Liver (tissue), 9 donors: Measurements from ENCODE around the gene MFAP3. TPM values are rescaled to one million over a fixed set of nuclear protein-coding genes. Genes with fewer than 3 reads are reported as not detected.

ENCODE experiments used
- DNase-seq: peaks from one replicate; pipeline ENCODE4 v3.0.0-alpha.2; 2017; ENCODE audit warnings: low spot score
- H3K27ac ChIP-seq, 2 donors: one replicate each; pipeline ENCODE4 v1.7.0; 2013; ENCODE audit warnings: inconsistent platforms in 2 of 2, low read length in 2 of 2, control low read depth in 1 of 2, low read depth in 1 of 2, mild to moderate bottlenecking in 1 of 2
- H3K27me3 ChIP-seq, 4 donors: one replicate each; pipeline versions ENCODE4 v1.6.1 to v1.7.0; 2013; ENCODE audit warnings: low read length in 3 of 4, inconsistent platforms in 1 of 4, mild to moderate bottlenecking in 1 of 4, moderate library complexity in 1 of 4; ENCODE audit not compliant: control insufficient read depth in 4 of 4, insufficient read depth in 4 of 4
- H3K36me3 ChIP-seq, 4 donors: one replicate each; pipeline versions ENCODE4 v1.6.1 to v1.7.0; 2013; ENCODE audit warnings: low read length in 3 of 4, mild to moderate bottlenecking in 3 of 4, low read depth in 1 of 4, moderate library complexity in 1 of 4; ENCODE audit not compliant: control insufficient read depth in 4 of 4, insufficient read depth in 3 of 4
- H3K4me1 ChIP-seq, 4 donors: one replicate each; pipeline versions ENCODE4 v1.6.1 to v1.7.0; 2013; ENCODE audit warnings: low read length in 3 of 4, mild to moderate bottlenecking in 3 of 4, moderate library complexity in 1 of 4; ENCODE audit not compliant: control insufficient read depth in 4 of 4, insufficient read depth in 4 of 4
- H3K4me3 ChIP-seq, 3 donors: one replicate each; pipeline versions ENCODE4 v1.6.1 to v1.7.0; 2013; ENCODE audit warnings: low read length in 3 of 3, control low read depth in 1 of 3, low read depth in 1 of 3, mild to moderate bottlenecking in 1 of 3
- H3K9ac ChIP-seq, 2 donors: one replicate each; pipeline ENCODE4 v1.7.0; 2013; ENCODE audit warnings: low read length in 2 of 2, mild to moderate bottlenecking in 2 of 2, moderate library complexity in 2 of 2, control low read depth in 1 of 2, low read depth in 1 of 2
- H3K9me3 ChIP-seq, 4 donors: one replicate each; pipeline versions ENCODE4 v1.6.1 to v1.7.0; 2013; ENCODE audit warnings: low read length in 3 of 4; ENCODE audit not compliant: control insufficient read depth in 4 of 4
- EGR1 ChIP-seq, 2 donors: IDR thresholded peaks; 2 replicates each; pipeline ENCODE4 v1.6.1; 2016 to 2018; ENCODE audit warnings: antibody characterized with exemption in 2 of 2, low read depth in 2 of 2
- FOXA1 ChIP-seq: IDR thresholded peaks from 2 replicates; pipeline ENCODE4 v1.6.1; 2016; ENCODE audit warnings: antibody characterized with exemption
- FOXA2 ChIP-seq: IDR thresholded peaks from 2 replicates; pipeline ENCODE4 v1.6.1; 2016; ENCODE audit warnings: antibody characterized with exemption
- GABPA ChIP-seq, 2 donors: IDR thresholded peaks in 1 of 2; conservative IDR thresholded peaks in 1 of 2; 2 replicates each; pipeline ENCODE4 v1.6.1; 2016; ENCODE audit warnings: antibody characterized with exemption in 2 of 2, mild to moderate bottlenecking in 1 of 2, moderate library complexity in 1 of 2
- HNF4A ChIP-seq, 2 donors: conservative IDR thresholded peaks; 2 replicates each; pipeline ENCODE4 v1.6.1; 2016; ENCODE audit warnings: antibody characterized with exemption in 2 of 2, mild to moderate bottlenecking in 2 of 2
- HNF4G ChIP-seq: IDR thresholded peaks from 2 replicates; pipeline ENCODE4 v1.6.1; 2016; ENCODE audit warnings: antibody characterized with exemption
- JUND ChIP-seq, 2 donors: IDR thresholded peaks; 2 replicates each; pipeline ENCODE4 v1.6.1; 2016; ENCODE audit warnings: antibody characterized with exemption in 2 of 2
- NR2F2 ChIP-seq: IDR thresholded peaks from 2 replicates; pipeline ENCODE4 v1.6.1; 2016; ENCODE audit warnings: antibody characterized with exemption
- RAD21 ChIP-seq, 2 donors: IDR thresholded peaks; 2 replicates each; pipeline ENCODE4 v1.6.1; 2016; ENCODE audit warnings: antibody characterized with exemption in 2 of 2, mild to moderate bottlenecking in 2 of 2
- RXRA ChIP-seq, 2 donors: IDR thresholded peaks; 2 replicates each; pipeline ENCODE4 v1.6.1; 2017 to 2018; ENCODE audit warnings: antibody characterized with exemption in 2 of 2, mild to moderate bottlenecking in 1 of 2
- SP1 ChIP-seq: IDR thresholded peaks from 2 replicates; pipeline ENCODE4 v1.6.1; 2018; ENCODE audit warnings: antibody characterized with exemption, mild to moderate bottlenecking
- TAF1 ChIP-seq: conservative IDR thresholded peaks from 2 replicates; pipeline ENCODE4 v1.6.1; 2016; ENCODE audit warnings: antibody characterized with exemption, mild to moderate bottlenecking
- YY1 ChIP-seq: IDR thresholded peaks from 2 replicates; pipeline ENCODE4 v1.6.1; 2016; ENCODE audit warnings: antibody characterized with exemption, mild to moderate bottlenecking
- polyA plus RNA-seq, 2 donors: library from polyadenylated mRNA; stranded (reverse) in 1 of 2; unstranded in 1 of 2; fragments of 200-250 nt in 1 of 2; fragments of >200 nt in 1 of 2; fragmentation: Nextera tagmentation in 1 of 2; extraction: Ambion mirVana in 1 of 2; gene quantifications; one replicate each; pipeline versions ENCODE4 v1.2.1 to v1.2.3, GENCODE V29; 2013 to 2015
- total RNA-seq, 2 donors: library from RNA; depleted of rRNA; stranded (reverse); fragments of >200 nt; gene quantifications; one replicate each; pipeline ENCODE4 v1.2.3, GENCODE V29; 2014
- TF ChIP-seq, protein P1 (sequence below): IDR thresholded peaks from 2 replicates; pipeline ENCODE4 v1.6.1; 2016; ENCODE audit warnings: antibody characterized with exemption
- TF ChIP-seq, protein P2 (sequence below): IDR thresholded peaks from 2 replicates; pipeline ENCODE4 v1.6.1; 2016; ENCODE audit warnings: antibody characterized with exemption, mild to moderate bottlenecking
- TF ChIP-seq, protein P3 (sequence below): fragments of 150-350 bp; IDR thresholded peaks from 2 replicates; pipeline ENCODE4 v1.5.1; 2017; ENCODE audit warnings: improper control_type of control experiment, low read depth, low read length; ENCODE audit not compliant: missing input control
- TF ChIP-seq, protein P4 (sequence below): IDR thresholded peaks from 2 replicates; pipeline ENCODE4 v1.6.1; 2016; ENCODE audit warnings: antibody characterized with exemption
- TF ChIP-seq, protein P5 (sequence below): IDR thresholded peaks from 2 replicates; pipeline ENCODE4 v1.6.1; 2016; ENCODE audit warnings: antibody characterized with exemption
- donor health status: healthy.
- donor health status: healthy.
- donor health status: healthy.
- donor health status: healthy.
- donor health status: healthy.

The MFAP3 gene
- total and polyA plus RNA-seq, 4 donors = 2.7 to 42.8 (median 23.6) TPM

DNA sequence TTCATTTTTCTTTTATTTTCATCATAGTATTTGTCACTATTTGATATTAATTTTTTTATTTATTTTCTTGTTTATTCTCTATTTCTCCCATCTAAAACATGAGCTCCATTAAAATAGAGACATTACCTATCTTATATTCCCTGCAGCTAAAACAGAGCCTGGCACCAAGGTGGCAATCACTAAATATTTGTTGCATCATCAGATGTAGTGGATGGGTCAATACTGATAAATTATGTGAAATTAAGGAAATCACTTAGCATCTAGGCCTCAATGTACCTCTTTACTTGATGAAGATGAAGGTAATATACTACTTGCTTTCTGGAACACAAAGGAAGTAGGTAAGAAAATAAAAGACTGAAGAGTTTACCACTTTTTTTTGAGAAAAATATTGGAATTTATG, 24.6 kb downstream of the MFAP3 start:
- no peak overlapping the region for H3K9ac ChIP-seq
- H3K4me3 ChIP-seq = no peak overlapping the region
- H3K27ac ChIP-seq = no peak overlapping the region
- H3K9me3 ChIP-seq = no peaks in the 10 kb centered on the region
- no peak for DNase-seq
- H3K4me1 ChIP-seq = peaks cover 0 to 11% (median 7%) of the 10 kb centered on the region in 4 donors
- no peaks in the 10 kb centered on the region for H3K27me3 ChIP-seq
- TF ChIP-seq SP1 (no peak), HNF4A (conservative IDR thresholded peaks at IDR 0.05) (no peak), JUND (IDR thresholded peaks at IDR 0.05) (no peak), TAF1 (no peak), EGR1 (IDR thresholded peaks at IDR 0.05; ENCODE audit: low read depth in 2 of 2) (no peak), HNF4G (no peak), RAD21 (IDR thresholded peaks at IDR 0.05) (no peak)
- TF ChIP-seq, protein P1, sequence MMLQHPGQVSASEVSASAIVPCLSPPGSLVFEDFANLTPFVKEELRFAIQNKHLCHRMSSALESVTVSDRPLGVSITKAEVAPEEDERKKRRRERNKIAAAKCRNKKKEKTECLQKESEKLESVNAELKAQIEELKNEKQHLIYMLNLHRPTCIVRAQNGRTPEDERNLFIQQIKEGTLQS = no peak
- TF ChIP-seq, protein P2, sequence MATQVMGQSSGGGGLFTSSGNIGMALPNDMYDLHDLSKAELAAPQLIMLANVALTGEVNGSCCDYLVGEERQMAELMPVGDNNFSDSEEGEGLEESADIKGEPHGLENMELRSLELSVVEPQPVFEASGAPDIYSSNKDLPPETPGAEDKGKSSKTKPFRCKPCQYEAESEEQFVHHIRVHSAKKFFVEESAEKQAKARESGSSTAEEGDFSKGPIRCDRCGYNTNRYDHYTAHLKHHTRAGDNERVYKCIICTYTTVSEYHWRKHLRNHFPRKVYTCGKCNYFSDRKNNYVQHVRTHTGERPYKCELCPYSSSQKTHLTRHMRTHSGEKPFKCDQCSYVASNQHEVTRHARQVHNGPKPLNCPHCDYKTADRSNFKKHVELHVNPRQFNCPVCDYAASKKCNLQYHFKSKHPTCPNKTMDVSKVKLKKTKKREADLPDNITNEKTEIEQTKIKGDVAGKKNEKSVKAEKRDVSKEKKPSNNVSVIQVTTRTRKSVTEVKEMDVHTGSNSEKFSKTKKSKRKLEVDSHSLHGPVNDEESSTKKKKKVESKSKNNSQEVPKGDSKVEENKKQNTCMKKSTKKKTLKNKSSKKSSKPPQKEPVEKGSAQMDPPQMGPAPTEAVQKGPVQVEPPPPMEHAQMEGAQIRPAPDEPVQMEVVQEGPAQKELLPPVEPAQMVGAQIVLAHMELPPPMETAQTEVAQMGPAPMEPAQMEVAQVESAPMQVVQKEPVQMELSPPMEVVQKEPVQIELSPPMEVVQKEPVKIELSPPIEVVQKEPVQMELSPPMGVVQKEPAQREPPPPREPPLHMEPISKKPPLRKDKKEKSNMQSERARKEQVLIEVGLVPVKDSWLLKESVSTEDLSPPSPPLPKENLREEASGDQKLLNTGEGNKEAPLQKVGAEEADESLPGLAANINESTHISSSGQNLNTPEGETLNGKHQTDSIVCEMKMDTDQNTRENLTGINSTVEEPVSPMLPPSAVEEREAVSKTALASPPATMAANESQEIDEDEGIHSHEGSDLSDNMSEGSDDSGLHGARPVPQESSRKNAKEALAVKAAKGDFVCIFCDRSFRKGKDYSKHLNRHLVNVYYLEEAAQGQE = no peak
- TF ChIP-seq, protein P3, sequence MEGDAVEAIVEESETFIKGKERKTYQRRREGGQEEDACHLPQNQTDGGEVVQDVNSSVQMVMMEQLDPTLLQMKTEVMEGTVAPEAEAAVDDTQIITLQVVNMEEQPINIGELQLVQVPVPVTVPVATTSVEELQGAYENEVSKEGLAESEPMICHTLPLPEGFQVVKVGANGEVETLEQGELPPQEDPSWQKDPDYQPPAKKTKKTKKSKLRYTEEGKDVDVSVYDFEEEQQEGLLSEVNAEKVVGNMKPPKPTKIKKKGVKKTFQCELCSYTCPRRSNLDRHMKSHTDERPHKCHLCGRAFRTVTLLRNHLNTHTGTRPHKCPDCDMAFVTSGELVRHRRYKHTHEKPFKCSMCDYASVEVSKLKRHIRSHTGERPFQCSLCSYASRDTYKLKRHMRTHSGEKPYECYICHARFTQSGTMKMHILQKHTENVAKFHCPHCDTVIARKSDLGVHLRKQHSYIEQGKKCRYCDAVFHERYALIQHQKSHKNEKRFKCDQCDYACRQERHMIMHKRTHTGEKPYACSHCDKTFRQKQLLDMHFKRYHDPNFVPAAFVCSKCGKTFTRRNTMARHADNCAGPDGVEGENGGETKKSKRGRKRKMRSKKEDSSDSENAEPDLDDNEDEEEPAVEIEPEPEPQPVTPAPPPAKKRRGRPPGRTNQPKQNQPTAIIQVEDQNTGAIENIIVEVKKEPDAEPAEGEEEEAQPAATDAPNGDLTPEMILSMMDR = no peak
- TF ChIP-seq, protein P4, sequence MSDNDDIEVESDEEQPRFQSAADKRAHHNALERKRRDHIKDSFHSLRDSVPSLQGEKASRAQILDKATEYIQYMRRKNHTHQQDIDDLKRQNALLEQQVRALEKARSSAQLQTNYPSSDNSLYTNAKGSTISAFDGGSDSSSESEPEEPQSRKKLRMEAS = no peak
- no peaks in the 10 kb centered on the region for H3K36me3 ChIP-seq

DNA sequence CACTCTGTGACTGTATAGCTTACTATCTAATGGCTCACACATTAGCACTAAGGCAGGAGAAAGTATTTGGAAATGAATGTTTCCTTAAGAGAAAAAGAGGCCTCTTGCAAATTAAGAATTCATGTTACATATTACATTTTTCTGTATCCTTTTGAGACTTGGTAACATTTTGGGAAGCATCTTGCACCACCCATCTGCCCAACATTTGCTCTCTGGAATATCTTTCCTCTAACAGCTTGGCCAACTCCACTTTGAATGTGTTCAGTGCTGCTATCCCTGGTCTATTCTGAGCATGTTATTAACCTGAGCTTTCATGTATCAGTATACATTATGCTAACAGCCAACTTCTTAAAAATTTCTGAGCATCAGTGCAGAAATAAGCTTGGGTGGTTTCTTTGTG, 27.2 kb downstream of the MFAP3 start:
- H3K9ac ChIP-seq = no peak overlapping the region
- H3K9me3 ChIP-seq = no peaks in the 10 kb centered on the region
- no peak overlapping the region for H3K4me3 ChIP-seq
- no peak overlapping the region for H3K27ac ChIP-seq
- no peaks in the 10 kb centered on the region for H3K27me3 ChIP-seq
- peaks cover 0 to 2% (median 0%) of the 10 kb centered on the region in 4 donors for H3K4me1 ChIP-seq
- DNase-seq = no peak
- no peaks in the 10 kb centered on the region for H3K36me3 ChIP-seq
- TF ChIP-seq FOXA1 (no peak), SP1 (no peak), TAF1 (no peak), RXRA (IDR thresholded peaks at IDR 0.05) (no peak), GABPA (IDR thresholded peaks at IDR 0.05 in 1 of 2, conservative IDR thresholded peaks at IDR 0.05 in 1 of 2) (no peak), NR2F2 (no peak), JUND (IDR thresholded peaks at IDR 0.05) (no peak), FOXA2 (no peak), YY1 (no peak), RAD21 (IDR thresholded peaks at IDR 0.05) (no peak), HNF4G (no peak), HNF4A (conservative IDR thresholded peaks at IDR 0.05) (no peak), EGR1 (IDR thresholded peaks at IDR 0.05; ENCODE audit: low read depth in 2 of 2) (no peak)
- TF ChIP-seq, protein P5, sequence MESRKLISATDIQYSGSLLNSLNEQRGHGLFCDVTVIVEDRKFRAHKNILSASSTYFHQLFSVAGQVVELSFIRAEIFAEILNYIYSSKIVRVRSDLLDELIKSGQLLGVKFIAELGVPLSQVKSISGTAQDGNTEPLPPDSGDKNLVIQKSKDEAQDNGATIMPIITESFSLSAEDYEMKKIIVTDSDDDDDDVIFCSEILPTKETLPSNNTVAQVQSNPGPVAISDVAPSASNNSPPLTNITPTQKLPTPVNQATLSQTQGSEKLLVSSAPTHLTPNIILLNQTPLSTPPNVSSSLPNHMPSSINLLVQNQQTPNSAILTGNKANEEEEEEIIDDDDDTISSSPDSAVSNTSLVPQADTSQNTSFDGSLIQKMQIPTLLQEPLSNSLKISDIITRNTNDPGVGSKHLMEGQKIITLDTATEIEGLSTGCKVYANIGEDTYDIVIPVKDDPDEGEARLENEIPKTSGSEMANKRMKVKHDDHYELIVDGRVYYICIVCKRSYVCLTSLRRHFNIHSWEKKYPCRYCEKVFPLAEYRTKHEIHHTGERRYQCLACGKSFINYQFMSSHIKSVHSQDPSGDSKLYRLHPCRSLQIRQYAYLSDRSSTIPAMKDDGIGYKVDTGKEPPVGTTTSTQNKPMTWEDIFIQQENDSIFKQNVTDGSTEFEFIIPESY = no peak
- TF ChIP-seq, protein P1 = no peak
- TF ChIP-seq, protein P4 = no peak
- TF ChIP-seq, protein P3 = no peak
